K562 (cell line): Measurements from ENCODE around the gene OPN1LW. TPM values are rescaled to one million over a fixed set of nuclear protein-coding genes. Genes with fewer than 3 reads are reported as not detected.

Experiments
- polyA plus RNA-seq, 8 experiments: library from polyadenylated mRNA; depleted of rRNA in 4 of 8; stranded (reverse) in 5 of 8; unstranded in 3 of 8; fragments of >200 nt; fragmentation: Nextera tagmentation in 2 of 8; fragmentation: Illumina TruSeq in 1 of 8; extraction: Ambion mirVana in 2 of 8; extraction: Trizol in 1 of 8; gene quantifications; 2 replicates each; pipeline versions ENCODE4 v1.2.1 to v1.2.3, GENCODE V29; 2011 to 2014; ENCODE audit warnings: inconsistent platforms in 1 of 8, missing spikeins in 1 of 8
- total RNA-seq, 7 experiments: library from RNA; depleted of rRNA in 6 of 7; stranded (reverse); fragments of >200 nt in 6 of 7; fragmentation: Illumina TruSeq in 2 of 7; extraction: Trizol in 2 of 7; gene quantifications; 2 replicates each; pipeline versions ENCODE4 v1.2.1 to v1.2.3, GENCODE V29; 2011 to 2021; ENCODE audit warnings: low replicate concordance in 1 of 7

Gene OPN1LW
- total and polyA plus RNA-seq, 9 of the 15 experiments (the other 6 are each of a cell fraction or from before 2014, with no cell fraction given), result 0.04 TPM; not detected in 8

Other genes starting within 250 kb of the OPN1LW start
Only the 7 nearest of the 15 such genes appear.
- gene IRAK1, start 124.3 kb upstream of the OPN1LW start, total RNA-seq (2014; rRNA removed), result 220 and 274 TPM in 2 replicates
- 52.2 and 68.1 TPM in 2 replicates for gene IRAK1, start 124.3 kb upstream of the OPN1LW start, total RNA-seq (2014; rRNA removed; fragmentation: Illumina TruSeq; extraction: Trizol)
- 138 and 144 TPM in 2 replicates for gene IRAK1, start 124.3 kb upstream of the OPN1LW start, total RNA-seq (2015; rRNA removed; fragmentation: Illumina TruSeq; extraction: Trizol)
- gene IRAK1, start 124.3 kb upstream of the OPN1LW start, total RNA-seq (2021), result 260 and 261 TPM in 2 replicates
- gene IRAK1, start 124.3 kb upstream of the OPN1LW start, polyA plus RNA-seq (2011; rRNA removed), result 91.6 and 104 TPM in 2 replicates
- gene IRAK1, start 124.3 kb upstream of the OPN1LW start, polyA plus RNA-seq (2014; fragmentation: Illumina TruSeq; extraction: Trizol), result 78.9 and 128 TPM in 2 replicates
- gene IRAK1, start 124.3 kb upstream of the OPN1LW start, polyA plus RNA-seq (2014; fragmentation: Nextera tagmentation; extraction: Ambion mirVana), result 10 to 100 TPM; 11.6 to 16.1 TPM
- gene IRAK1, start 124.3 kb upstream of the OPN1LW start, polyA plus RNA-seq (2014; rRNA removed), result 177 and 184 TPM in 2 replicates
- gene MECP2, start 46.5 kb upstream of the OPN1LW start, total RNA-seq (2014; rRNA removed), result 36.6 and 52.6 TPM in 2 replicates
- 34.2 and 45.6 TPM in 2 replicates for gene MECP2, start 46.5 kb upstream of the OPN1LW start, total RNA-seq (2014; rRNA removed; fragmentation: Illumina TruSeq; extraction: Trizol)
- 30.0 and 32.1 TPM in 2 replicates for gene MECP2, start 46.5 kb upstream of the OPN1LW start, total RNA-seq (2015; rRNA removed; fragmentation: Illumina TruSeq; extraction: Trizol)
- gene MECP2, start 46.5 kb upstream of the OPN1LW start, total RNA-seq (2021), result 48.1 and 50.9 TPM in 2 replicates
- gene MECP2, start 46.5 kb upstream of the OPN1LW start, polyA plus RNA-seq (2011; rRNA removed), result 23.8 and 27.8 TPM in 2 replicates
- gene MECP2, start 46.5 kb upstream of the OPN1LW start, polyA plus RNA-seq (2014; fragmentation: Illumina TruSeq; extraction: Trizol), result 30.2 and 30.5 TPM in 2 replicates
- gene MECP2, start 46.5 kb upstream of the OPN1LW start, polyA plus RNA-seq (2014; fragmentation: Nextera tagmentation; extraction: Ambion mirVana), result 1 to 10 TPM; 2.1 to 2.3 TPM
- gene MECP2, start 46.5 kb upstream of the OPN1LW start, polyA plus RNA-seq (2014; rRNA removed), result 32.7 and 33.0 TPM in 2 replicates
- gene OPN1MW, start 38.4 kb downstream of the OPN1LW start, total RNA-seq (2014; rRNA removed), result not detected in 2 replicates
- gene OPN1MW, start 38.4 kb downstream of the OPN1LW start, total RNA-seq (2014; rRNA removed; fragmentation: Illumina TruSeq; extraction: Trizol), result not detected in 2 replicates
- not detected in 2 replicates for gene OPN1MW, start 38.4 kb downstream of the OPN1LW start, total RNA-seq (2015; rRNA removed; fragmentation: Illumina TruSeq; extraction: Trizol)
- gene OPN1MW, start 38.4 kb downstream of the OPN1LW start, total RNA-seq (2021), result not detected in 2 replicates
- gene OPN1MW, start 38.4 kb downstream of the OPN1LW start, polyA plus RNA-seq (2011; rRNA removed), result not detected in 2 replicates
- not detected in 2 replicates for gene OPN1MW, start 38.4 kb downstream of the OPN1LW start, polyA plus RNA-seq (2014; fragmentation: Illumina TruSeq; extraction: Trizol)
- not detected for gene OPN1MW, start 38.4 kb downstream of the OPN1LW start, polyA plus RNA-seq (2014; fragmentation: Nextera tagmentation; extraction: Ambion mirVana)
- gene OPN1MW, start 38.4 kb downstream of the OPN1LW start, polyA plus RNA-seq (2014; rRNA removed), result not detected in 2 replicates
- not detected in 2 replicates for gene OPN1MW2, start 75.5 kb downstream of the OPN1LW start, total RNA-seq (2014; rRNA removed)
- not detected in 2 replicates for gene OPN1MW2, start 75.5 kb downstream of the OPN1LW start, total RNA-seq (2014; rRNA removed; fragmentation: Illumina TruSeq; extraction: Trizol)
- gene OPN1MW2, start 75.5 kb downstream of the OPN1LW start, total RNA-seq (2015; rRNA removed; fragmentation: Illumina TruSeq; extraction: Trizol), result not detected in 2 replicates
- gene OPN1MW2, start 75.5 kb downstream of the OPN1LW start, total RNA-seq (2021), result not detected in 2 replicates
- gene OPN1MW2, start 75.5 kb downstream of the OPN1LW start, polyA plus RNA-seq (2011; rRNA removed), result 0.14 TPM in 1 of 2 replicates, not detected in the other
- gene OPN1MW2, start 75.5 kb downstream of the OPN1LW start, polyA plus RNA-seq (2014; fragmentation: Illumina TruSeq; extraction: Trizol), result 0.17 TPM in 1 of 2 replicates, not detected in the other
- gene OPN1MW2, start 75.5 kb downstream of the OPN1LW start, polyA plus RNA-seq (2014; fragmentation: Nextera tagmentation; extraction: Ambion mirVana), result under 1 TPM in 1 of 2 experiments, not detected in 1; 0.06 TPM
- not detected in 2 replicates for gene OPN1MW2, start 75.5 kb downstream of the OPN1LW start, polyA plus RNA-seq (2014; rRNA removed)
- not detected in 2 replicates for gene OPN1MW3, start 113.3 kb downstream of the OPN1LW start, total RNA-seq (2014; rRNA removed)
- gene OPN1MW3, start 113.3 kb downstream of the OPN1LW start, total RNA-seq (2014; rRNA removed; fragmentation: Illumina TruSeq; extraction: Trizol), result not detected in 2 replicates
- gene OPN1MW3, start 113.3 kb downstream of the OPN1LW start, total RNA-seq (2015; rRNA removed; fragmentation: Illumina TruSeq; extraction: Trizol), result not detected in 2 replicates
- not detected in 2 replicates for gene OPN1MW3, start 113.3 kb downstream of the OPN1LW start, total RNA-seq (2021)
- not detected in 2 replicates for gene OPN1MW3, start 113.3 kb downstream of the OPN1LW start, polyA plus RNA-seq (2011; rRNA removed)
- gene OPN1MW3, start 113.3 kb downstream of the OPN1LW start, polyA plus RNA-seq (2014; fragmentation: Illumina TruSeq; extraction: Trizol), result not detected in 2 replicates
- not detected for gene OPN1MW3, start 113.3 kb downstream of the OPN1LW start, polyA plus RNA-seq (2014; fragmentation: Nextera tagmentation; extraction: Ambion mirVana)
- gene OPN1MW3, start 113.3 kb downstream of the OPN1LW start, polyA plus RNA-seq (2014; rRNA removed), result not detected in 2 replicates
- gene TEX28, start 150.9 kb downstream of the OPN1LW start, total RNA-seq (2014; rRNA removed), result 0.08 TPM in 1 of 2 replicates, not detected in the other
- not detected in 2 replicates for gene TEX28, start 150.9 kb downstream of the OPN1LW start, total RNA-seq (2014; rRNA removed; fragmentation: Illumina TruSeq; extraction: Trizol)
- not detected in 2 replicates for gene TEX28, start 150.9 kb downstream of the OPN1LW start, total RNA-seq (2015; rRNA removed; fragmentation: Illumina TruSeq; extraction: Trizol)
- gene TEX28, start 150.9 kb downstream of the OPN1LW start, total RNA-seq (2021), result not detected in 2 replicates
- not detected in 2 replicates for gene TEX28, start 150.9 kb downstream of the OPN1LW start, polyA plus RNA-seq (2011; rRNA removed)
- not detected in 2 replicates for gene TEX28, start 150.9 kb downstream of the OPN1LW start, polyA plus RNA-seq (2014; fragmentation: Illumina TruSeq; extraction: Trizol)
- not detected for gene TEX28, start 150.9 kb downstream of the OPN1LW start, polyA plus RNA-seq (2014; fragmentation: Nextera tagmentation; extraction: Ambion mirVana)
- not detected in 2 replicates for gene TEX28, start 150.9 kb downstream of the OPN1LW start, polyA plus RNA-seq (2014; rRNA removed)
- gene TKTL1, start 151.6 kb downstream of the OPN1LW start, total RNA-seq (2014; rRNA removed), result 0.54 and 0.61 TPM in 2 replicates
- gene TKTL1, start 151.6 kb downstream of the OPN1LW start, total RNA-seq (2014; rRNA removed; fragmentation: Illumina TruSeq; extraction: Trizol), result 0.29 and 0.44 TPM in 2 replicates
- gene TKTL1, start 151.6 kb downstream of the OPN1LW start, total RNA-seq (2015; rRNA removed; fragmentation: Illumina TruSeq; extraction: Trizol), result 0.19 and 0.29 TPM in 2 replicates
- 0.35 and 0.51 TPM in 2 replicates for gene TKTL1, start 151.6 kb downstream of the OPN1LW start, total RNA-seq (2021)
- 0.18 and 0.64 TPM in 2 replicates for gene TKTL1, start 151.6 kb downstream of the OPN1LW start, polyA plus RNA-seq (2011; rRNA removed)
- gene TKTL1, start 151.6 kb downstream of the OPN1LW start, polyA plus RNA-seq (2014; fragmentation: Illumina TruSeq; extraction: Trizol), result 0.51 and 0.71 TPM in 2 replicates
- under 1 TPM; 0.18 to 0.71 TPM for gene TKTL1, start 151.6 kb downstream of the OPN1LW start, polyA plus RNA-seq (2014; fragmentation: Nextera tagmentation; extraction: Ambion mirVana)
- gene TKTL1, start 151.6 kb downstream of the OPN1LW start, polyA plus RNA-seq (2014; rRNA removed), result 0.38 and 0.62 TPM in 2 replicates